Astrocyte (in vitro differentiated cells and primary cell): ENCODE data around the gene CFAP97.

Experiments
- CTCF ChIP-seq: IDR thresholded peaks from 2 replicates; pipeline ENCODE4 v1.5.1; 2011; ENCODE audit warnings: low read depth, mild to moderate bottlenecking, inconsistent platforms, low read length, moderate library complexity; ENCODE audit not compliant: insufficient read depth
- EZH2 ChIP-seq: IDR thresholded peaks from 2 replicates; pipeline ENCODE4 v1.6.1; 2012; ENCODE audit warnings: mild to moderate bottlenecking, low read length, inconsistent platforms; ENCODE audit not compliant: insufficient read depth

DNA sequence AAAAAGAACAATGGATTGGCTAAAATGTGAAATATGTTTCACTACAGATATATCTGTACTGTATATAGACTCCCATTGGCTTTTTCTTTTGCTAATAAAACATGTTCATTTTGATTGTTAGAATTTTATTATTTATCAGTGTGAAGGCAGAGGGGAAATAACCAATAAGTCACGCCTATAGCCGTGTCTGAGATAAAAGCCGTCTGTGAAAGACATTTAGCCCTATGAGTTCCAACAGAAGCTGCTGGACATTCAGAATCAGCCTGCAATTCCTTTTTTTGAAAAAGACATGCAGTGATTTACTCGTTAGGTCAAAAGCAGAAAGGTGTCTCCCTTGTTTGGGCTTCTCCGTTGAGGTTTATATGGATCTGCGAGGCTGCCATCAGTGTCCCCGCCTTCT lies 84.9 kb downstream of the CFAP97 start:
- TF ChIP-seq EZH2 = no peak
- TF ChIP-seq CTCF = no peak
